ENCODE data around the gene HYOU1.
A peak's percentile ranks its signal among the peaks of the same experiment; 100 is the strongest.
"Not testable (repeated sequence)": the region's sequence is repeated elsewhere in the genome, so short reads cannot be mapped to it uniquely, and the experiment has no call there.

HYOU1 gene

DNA sequence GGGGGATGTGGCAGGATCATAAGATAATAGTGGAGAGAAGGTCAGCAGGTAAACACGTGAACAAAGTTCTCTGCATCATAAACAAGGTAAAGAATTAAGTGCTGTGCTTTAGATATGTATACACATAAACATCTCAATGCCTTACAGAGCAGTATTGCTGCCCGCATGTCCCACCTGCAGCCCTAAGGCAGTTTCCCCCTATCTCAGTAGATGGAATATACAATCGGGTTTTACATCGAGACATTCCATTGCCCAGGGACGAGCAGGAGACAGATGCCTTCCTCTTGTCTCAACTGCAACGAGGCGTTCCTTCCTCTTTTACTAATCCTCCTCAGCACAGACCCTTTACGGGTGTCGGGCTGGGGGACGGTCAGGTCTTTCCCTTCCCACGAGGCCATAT is 17.5 kb downstream of the HYOU1 start:
- DNase-seq = not testable (repeated sequence)

- DNase-seq = no peak
These were observed 18.1 kb downstream of the HYOU1 start for GRCh38 chr11:119038884-119039283.

- DNase-seq = no peak
These were observed 22.2 kb downstream of the HYOU1 start for GRCh38 chr11:119034813-119035212.

DNA sequence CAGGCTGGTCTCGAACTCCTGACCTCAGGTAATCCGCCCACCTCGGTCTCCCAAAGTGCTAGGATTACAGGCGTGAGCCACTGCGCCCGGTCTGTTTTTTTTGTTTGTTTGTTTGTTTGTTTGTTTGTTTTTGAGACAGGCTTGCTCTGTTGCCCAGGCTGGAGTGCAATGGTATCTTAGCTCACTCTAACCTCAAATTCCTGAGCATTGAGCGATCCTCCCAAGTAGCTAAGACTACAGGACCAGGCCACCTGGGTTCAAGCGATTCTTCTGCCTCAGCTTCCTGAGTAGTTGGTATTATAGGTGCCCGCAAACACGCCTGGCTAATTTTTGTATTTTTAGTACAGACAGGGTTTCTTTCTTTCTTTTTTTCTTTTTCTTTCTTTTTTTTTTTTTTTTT is 23.6 kb downstream of the HYOU1 start:
- not testable (repeated sequence) for DNase-seq

- no peak for DNase-seq
These were observed 25.1 kb downstream of the HYOU1 start for GRCh38 chr11:119031912-119032280.

- peak; percentile 99 for DNase-seq
These were observed 26.5 kb downstream of the HYOU1 start, which contains the start of gene SLC37A4 for GRCh38 chr11:119030329-119031047. TSS of gene SLC37A4 (minus strand) at chr11:119030877.

DNA sequence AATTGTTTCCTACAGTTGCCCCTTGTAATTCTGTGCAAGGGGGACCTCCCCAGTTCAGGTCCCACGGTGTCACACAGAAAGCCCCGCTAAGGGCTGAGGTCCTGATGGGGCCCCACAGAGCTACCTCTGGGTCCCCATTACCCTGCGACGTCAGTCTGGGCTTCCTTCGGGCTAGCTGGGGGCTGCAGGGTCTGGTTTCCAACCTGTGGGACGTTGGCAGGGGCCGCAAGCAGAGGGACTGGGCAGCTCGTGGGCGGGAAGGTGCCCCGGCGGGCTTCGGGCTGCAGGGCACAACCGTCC is 27.0 kb downstream of the HYOU1 start:
- DNase-seq = no peak

DNA sequence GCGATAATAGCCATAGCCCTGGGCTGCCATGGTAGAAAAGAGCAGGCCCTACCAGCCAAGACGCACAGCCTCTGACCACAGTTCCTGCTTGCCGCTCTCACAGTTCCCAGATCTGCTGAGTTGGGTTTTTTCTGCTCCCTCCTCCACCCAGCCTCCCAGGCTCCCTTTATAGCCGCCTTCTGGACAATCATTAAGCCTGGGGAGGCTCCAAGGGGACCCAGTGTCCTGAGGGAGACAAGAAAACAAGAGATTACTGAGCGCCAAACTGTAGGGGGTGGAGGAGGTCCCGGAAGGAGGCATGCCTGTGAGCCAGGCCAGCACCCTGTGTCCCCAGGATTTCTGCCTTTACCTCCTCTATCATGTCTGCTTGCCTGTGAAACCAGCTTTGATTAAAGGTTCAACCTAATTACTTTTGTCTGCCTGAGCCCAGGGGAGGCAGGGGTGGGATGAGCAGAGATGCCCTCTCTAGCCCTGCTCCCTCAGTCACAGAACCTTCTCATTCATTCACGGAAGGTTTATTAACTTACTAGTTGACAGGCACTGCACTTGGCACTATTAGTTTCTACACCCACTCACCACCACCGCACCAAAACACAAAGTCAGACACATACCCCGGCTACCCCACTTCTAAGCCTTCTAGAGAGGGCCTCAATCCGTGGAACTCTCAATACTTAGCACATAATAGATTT is 27.5 kb downstream of the HYOU1 start:
- DNase-seq = no peak

DNA sequence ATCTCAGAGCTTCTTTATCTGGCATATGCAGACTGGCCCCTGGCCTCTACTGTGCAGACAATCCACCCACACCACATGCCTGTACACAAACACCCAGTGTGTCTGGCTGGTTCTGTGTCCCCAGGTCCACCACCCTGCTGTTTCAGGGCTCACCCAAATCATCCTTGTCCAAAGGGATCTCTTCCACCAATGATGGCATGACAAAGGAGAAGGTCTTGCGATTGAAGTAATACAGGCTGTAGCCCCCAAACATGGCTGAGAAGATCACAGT is 28.0 kb downstream of the HYOU1 start:
- no peak for DNase-seq

GRCh38 chr11:119028346-119029068 is 28.5 kb downstream of the HYOU1 start:
- DNase-seq = no peak

DNA sequence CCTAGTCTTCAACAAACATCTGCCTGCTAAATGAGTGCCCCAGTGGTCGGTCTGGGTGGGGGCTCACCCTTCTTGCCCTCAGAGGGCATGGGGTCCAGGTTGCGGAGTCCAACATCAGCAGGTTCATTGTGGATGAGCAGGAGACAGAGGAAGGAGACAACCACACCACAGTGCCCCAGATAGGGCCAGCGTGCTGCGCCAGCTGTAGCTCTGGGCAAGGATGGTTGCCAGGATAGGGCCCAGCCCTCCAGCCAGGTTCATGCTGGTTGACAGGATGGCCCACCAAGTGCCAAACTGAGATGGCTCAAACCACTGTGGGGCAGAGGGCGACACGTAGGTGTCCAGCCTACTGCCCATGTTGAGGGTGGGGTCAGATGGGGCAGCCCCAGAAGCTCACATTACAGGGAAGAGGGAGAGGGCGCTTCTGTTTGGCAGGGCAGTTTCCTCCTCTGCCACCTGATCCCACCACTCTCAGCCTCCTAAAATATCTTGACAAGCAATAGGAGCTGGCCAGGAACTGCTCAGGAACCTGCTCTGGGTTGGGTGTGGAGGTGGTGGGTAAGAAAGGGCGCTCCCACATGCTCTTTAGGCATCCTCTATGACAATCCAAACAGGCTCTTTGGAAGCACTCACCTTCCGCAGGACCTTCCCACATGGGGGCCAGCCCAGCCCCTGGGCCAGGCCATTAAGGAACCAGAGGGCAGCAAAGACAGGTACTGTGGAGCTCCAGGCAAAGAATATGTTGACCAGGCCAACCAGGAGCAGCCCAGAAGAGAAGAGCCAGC is 29.3 kb downstream of the HYOU1 start:
- DNase-seq = no peak

DNA sequence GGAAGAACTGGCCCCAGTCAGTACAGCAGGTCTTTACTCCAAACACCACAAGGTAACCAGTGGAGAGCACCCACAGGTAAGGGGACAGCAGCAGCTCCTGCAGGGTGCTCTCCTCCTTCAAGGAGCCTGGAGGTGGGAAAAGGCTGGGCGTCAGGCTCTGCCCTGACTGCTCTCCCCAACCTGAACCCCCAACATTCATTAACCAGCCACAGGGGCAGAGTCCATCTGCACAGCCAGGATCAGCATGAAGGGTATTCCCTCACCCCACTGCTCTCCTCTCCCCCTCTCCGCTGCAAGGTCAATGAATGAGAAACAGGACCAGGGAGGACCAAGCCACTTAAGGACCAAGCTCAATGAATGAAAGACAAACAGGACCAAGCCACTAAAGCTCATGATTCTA is 30.0 kb downstream of the HYOU1 start:
- DNase-seq = no peak

DNA sequence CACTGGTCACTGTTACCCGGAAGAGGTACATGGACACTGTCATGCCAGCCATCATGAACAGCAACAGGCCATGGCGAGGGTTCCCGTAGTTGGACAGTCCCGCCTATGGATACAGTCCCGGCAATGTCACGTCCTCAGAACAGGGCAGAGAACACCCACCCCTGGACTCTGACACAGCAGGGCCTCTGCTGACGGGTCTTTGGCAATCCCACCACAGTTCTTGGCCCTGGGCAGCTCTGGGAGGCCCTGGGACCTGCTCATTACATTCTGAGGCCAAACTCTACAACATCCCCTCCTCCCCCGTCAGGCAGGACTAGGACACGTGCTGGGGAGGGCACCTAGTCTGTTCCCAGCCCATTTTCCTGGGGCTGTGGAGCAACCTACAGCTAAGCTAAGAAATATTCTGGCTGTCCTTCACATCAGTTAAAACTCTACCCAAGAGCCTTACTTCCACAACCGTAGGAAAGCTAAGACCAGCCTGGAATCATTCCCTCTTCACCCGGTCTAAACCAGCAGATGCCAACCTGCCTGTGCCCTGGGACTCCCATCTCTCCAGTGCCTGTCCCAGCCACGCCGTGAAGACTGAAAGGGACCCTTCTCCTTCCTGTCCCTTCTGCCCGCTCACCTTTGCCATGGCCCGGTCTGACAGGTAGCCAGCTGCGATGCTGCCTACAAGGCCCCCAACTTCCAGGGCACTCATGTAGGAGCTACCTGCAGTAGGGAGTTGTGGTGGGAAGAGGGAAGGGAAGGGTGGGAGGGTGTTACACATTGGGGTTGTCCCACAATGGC is 30.8 kb downstream of the HYOU1 start:
- no peak for DNase-seq

DNA sequence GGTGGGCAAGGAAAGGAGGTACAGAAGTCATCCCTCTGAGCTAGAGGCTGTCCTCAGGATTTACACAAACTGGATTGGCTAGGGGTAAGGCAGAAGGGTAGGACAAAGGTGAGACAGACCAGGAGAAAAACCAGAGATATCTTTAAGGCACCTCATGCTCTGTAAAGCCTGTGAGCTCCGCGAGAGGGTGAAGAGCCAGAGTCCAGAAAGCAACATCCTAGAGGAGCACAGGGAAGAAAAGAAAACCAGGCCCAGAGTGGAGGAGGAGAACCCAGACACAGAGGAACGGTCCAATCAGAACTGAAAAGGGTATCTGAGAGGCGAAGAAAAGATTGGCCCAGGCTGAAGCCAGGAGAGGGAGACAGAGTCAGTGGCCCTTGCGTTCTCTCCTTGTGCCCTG is 31.5 kb downstream of the HYOU1 start:
- DNase-seq = no peak

DNA sequence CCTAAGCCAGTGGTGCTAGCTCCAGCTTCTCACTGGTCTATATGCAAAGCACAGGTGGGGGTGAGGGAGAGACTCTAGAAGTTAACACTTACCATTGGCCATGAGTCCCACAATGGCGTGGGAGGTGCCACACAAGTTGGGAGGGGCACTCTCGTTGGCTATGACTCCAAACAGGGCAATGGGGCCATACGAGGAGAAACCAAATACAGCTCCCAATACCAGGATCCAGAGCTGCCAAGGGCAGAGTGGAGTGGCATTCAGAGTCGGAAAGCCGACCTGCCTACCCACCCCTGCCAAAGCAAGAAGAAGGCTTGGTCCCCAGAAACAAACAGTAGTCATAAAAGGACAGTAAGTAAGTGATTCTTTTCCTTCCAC is 31.9 kb downstream of the HYOU1 start:
- DNase-seq = no peak

- no peak for DNase-seq
These were observed 32.4 kb downstream of the HYOU1 start for GRCh38 chr11:119024430-119025098.

- no peak for DNase-seq
These were observed 33.3 kb downstream of the HYOU1 start for GRCh38 chr11:119023741-119024140.

- DNase-seq = no peak
These were observed 35.4 kb downstream of the HYOU1 start for GRCh38 chr11:119021631-119022030.

DNA sequence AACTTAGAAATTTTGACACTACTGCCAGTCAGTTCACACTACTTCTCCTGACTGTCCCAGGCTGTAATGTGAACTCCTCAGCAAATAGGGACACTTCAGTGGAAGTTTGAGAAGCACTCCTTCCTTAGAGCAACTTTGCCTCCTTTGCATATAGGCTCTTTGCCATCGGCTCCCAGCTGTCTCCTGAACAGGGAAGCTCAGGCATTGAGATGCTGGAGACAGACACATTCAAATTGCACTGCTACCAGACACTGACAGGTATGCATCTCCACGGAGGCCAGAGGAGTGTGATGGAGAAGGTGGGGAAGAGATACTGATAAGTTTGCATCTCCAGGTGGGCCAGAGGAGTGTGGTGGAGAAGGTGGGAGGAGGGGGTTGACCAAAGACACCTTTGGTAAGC is 37.0 kb downstream of the HYOU1 start:
- no peak for DNase-seq

DNA sequence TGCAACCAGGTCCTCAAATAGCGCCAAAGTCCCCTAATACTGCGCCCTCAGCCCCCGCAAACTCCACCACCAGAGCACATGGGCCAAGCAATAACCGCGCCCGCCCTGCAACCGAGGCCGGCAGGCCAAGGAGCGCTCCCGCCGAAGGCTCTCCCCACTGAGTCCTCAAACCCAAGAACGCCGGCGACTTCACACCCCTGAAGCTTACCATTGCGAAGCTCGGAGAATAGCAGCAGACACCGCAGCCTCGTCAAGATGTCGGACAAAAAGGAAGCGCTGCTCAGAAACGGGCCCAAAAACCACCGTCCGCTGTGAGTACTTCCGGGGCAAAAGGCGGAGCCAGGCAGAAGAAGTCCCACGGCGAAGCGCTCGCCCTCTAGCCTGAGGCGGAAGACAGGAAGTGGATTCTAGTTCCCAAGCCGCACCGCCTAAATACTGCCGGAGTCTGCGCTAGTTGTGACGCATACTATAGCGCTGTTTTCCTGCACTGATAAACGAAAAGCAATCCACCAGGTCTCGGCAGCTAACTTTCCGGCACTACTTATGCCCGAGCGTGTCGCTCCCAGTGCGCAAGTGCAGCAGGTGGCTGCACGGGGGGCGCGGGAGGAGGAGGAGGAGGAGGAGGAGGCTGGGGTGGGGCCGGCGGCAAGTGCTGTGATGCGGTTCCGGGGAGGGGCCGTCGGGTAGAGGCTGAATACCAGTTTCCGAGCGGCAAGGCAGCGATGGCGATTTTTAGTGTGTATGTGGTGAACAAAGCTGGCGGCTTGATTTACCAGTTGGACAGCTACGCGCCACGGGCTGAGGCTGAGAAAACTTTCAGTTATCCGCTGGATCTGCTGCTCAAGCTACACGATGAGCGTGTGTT is 38.7 kb downstream of the HYOU1 start, which contains the start of the genes RPS25 and TRAPPC4:
Gene RPS25 (minus strand): TSS at position 270 of the 865 bp plus-strand sequence. CDS start 59 bp downstream, at position 211.
Gene TRAPPC4 (plus strand): TSS at position 693 of the 865 bp plus-strand sequence. CDS start 30 bp downstream, at position 723.
- peak; percentile 97 for DNase-seq

GRCh38 chr11:119017377-119017776 is 39.6 kb downstream of the HYOU1 start:
- not testable (repeated sequence) for DNase-seq

All from NCI-H774 (cell line).